Lower leg skin (tissue), 4 donors: Measurements from ENCODE around the gene SULT2B1. TPM values are rescaled to one million over a fixed set of nuclear protein-coding genes. Genes with fewer than 3 reads are reported as not detected.
A peak's percentile ranks its signal among the peaks of the same experiment; 100 is the strongest.

Source experiments
- DNase-seq, 2 donors: peaks; one replicate each; pipeline ENCODE4 v3.0.0-alpha.2; 2019; ENCODE audit warnings: low spot score in 2 of 2
- H3K4me3 ChIP-seq: fragments of 200-600 bp; sonication (generic); 2 replicates; pipeline ENCODE4 v1.5.1; 2017; ENCODE audit warnings: mild to moderate bottlenecking, low read depth; ENCODE audit not compliant: poor library complexity, severe bottlenecking
- POLR2A ChIP-seq, 2 donors: fragments of 450-650 bp; IDR thresholded peaks; one replicate each; pipeline ENCODE4 v1.6.1; 2016 to 2017; ENCODE audit warnings: antibody characterized with exemption in 2 of 2, mild to moderate bottlenecking in 1 of 2, moderate library complexity in 1 of 2
- WGBS, 2 donors: methylation state at CpG; one replicate each; pipeline ENCODE4 v1.1.5; 2018; 5-methylcytosine and 5-hydroxymethylcytosine counted together
- intact Hi-C: fragments of 100-400 bp; cut with DNase I; formaldehyde crosslinking; loops from one replicate; pipeline ENCODE4 v1.15.0; 2023; ENCODE audit warnings: low total_unique reads
- total RNA-seq, 4 donors: library from RNA; depleted of rRNA; stranded (reverse); fragments of >200 nt; gene quantifications; one replicate each; pipeline ENCODE4 v1.1.0, GENCODE V29; 2016
- TF ChIP-seq, protein P1 (sequence below), 3 donors: fragments of 450-650 bp; IDR thresholded peaks; one replicate each; pipeline ENCODE4 v1.5.1; 2016; ENCODE audit warnings: antibody characterized with exemption in 3 of 3, mild to moderate bottlenecking in 3 of 3, moderate library complexity in 2 of 3

The SULT2B1 gene
- total RNA-seq, 4 donors from 2014 or later, result 119 to 191 (median 166) TPM

DNA sequence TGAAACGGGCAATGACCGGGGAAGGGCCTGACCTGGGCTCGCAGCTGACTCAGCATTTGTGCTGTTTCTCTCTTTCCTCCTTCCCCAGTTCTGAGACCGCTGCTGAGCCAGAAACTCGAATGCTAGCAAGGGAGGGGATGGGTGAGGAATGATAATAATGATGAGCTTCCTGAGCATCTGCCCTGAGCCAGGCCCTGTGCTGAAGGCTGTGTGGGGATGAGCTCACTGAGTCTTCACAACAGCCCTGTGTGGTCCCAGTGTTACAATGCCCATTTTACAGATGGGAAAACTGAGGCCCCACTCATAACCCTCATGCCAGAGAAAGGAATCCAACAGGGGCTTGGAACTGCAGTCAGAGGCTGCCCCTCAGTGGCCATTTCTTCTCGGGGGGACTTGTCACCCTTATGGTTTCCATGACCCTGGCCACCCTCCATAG lies 8.1 kb downstream of the SULT2B1 start:
- intact Hi-C loops, result no loop called here
- no peak for TF ChIP-seq POLR2A (IDR thresholded peaks at IDR 0.05)
- TF ChIP-seq, protein P1, sequence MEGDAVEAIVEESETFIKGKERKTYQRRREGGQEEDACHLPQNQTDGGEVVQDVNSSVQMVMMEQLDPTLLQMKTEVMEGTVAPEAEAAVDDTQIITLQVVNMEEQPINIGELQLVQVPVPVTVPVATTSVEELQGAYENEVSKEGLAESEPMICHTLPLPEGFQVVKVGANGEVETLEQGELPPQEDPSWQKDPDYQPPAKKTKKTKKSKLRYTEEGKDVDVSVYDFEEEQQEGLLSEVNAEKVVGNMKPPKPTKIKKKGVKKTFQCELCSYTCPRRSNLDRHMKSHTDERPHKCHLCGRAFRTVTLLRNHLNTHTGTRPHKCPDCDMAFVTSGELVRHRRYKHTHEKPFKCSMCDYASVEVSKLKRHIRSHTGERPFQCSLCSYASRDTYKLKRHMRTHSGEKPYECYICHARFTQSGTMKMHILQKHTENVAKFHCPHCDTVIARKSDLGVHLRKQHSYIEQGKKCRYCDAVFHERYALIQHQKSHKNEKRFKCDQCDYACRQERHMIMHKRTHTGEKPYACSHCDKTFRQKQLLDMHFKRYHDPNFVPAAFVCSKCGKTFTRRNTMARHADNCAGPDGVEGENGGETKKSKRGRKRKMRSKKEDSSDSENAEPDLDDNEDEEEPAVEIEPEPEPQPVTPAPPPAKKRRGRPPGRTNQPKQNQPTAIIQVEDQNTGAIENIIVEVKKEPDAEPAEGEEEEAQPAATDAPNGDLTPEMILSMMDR (IDR thresholded peaks at IDR 0.05), result no peak
- no peak overlapping the region for H3K4me3 ChIP-seq
- WGBS, 2 donors, result 75 to 76% methylated on average over 6 of the region's 6 CpGs
- no peak for DNase-seq

DNA sequence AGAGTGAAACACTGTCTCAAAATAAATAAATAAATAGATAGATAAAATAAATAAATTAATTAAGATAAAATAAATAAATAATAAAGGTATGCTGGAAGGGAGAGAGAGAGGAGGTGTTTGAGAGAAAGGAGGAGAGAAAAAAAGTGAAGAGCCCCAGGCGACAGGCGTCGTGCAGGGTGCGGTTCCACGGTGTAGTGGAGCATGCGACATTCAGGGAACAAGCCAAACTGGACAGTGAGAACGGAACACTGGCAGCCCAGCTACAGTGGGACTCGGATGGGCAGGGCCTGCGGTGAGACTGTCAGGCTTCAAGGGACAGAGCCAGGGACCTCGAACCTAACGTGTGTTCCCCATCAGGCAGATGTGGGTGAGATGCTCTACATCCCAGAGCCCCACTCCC lies 9.4 kb downstream of the SULT2B1 start:
- DNase-seq, result no peak
- TF ChIP-seq, protein P1 (IDR thresholded peaks at IDR 0.05), result no peak
- no peak for TF ChIP-seq POLR2A (IDR thresholded peaks at IDR 0.05)
- no peak overlapping the region for H3K4me3 ChIP-seq
- intact Hi-C loops, result no loop called here
- 60% methylated on average over 11 of the region's 11 CpGs for WGBS, 2 donors

DNA sequence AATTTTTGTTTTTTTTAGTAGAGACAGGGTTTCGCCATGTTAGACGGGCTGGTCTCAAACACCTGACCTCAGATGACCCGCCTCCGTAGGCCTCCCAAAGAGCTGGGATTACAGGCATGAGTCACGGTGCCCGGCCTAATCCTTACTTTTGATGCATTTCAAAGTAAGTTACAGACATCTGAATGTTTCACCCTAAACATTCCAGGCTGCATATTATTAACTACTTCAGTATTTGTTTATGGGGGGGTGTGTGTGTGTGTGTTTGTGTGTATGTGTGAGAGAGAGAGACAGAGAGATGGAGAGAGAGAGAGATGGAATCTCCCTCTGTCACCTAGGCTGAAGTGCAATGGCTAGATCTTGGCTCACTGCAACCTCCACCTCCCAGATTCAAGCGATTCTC lies 13.1 kb downstream of the SULT2B1 start:
- no peak overlapping the region for H3K4me3 ChIP-seq
- no peak for DNase-seq
- intact Hi-C loops, result no loop called here
- 72 to 83% methylated on average over 7 of the region's 7 CpGs for WGBS, 2 donors
- no peak for TF ChIP-seq POLR2A (IDR thresholded peaks at IDR 0.05)
- TF ChIP-seq, protein P1 (IDR thresholded peaks at IDR 0.05), result no peak

DNA sequence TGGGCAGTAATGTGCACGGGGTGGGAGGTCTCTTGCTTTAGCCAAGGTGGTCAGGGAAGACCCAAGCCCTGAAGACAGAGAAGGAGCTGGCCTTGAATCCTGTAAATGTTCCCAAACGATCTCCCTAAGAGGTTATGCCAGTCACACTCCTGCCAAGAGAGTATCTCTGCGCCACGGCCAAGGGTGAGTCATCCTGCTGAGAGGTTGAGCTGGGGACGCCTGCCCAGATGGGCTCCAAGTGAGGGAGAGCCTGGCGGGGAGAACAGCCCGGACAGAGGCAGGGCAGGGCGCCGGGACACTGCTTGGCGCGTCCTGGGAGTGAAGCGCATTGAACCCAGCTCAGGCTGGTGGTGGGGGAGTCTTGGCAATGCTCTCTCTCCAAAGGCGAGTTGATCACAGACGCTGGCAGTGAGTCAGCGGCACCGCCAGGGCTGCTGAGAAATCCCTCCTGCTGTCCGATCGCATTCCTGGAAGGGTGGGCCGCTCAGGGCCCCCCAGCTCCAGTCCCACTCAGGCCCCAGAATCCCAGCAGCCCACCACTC lies 16.4 kb downstream of the SULT2B1 start:
- TF ChIP-seq, protein P1 (IDR thresholded peaks at IDR 0.05), result no peak
- TF ChIP-seq POLR2A (IDR thresholded peaks at IDR 0.05), result no peak
- intact Hi-C loops, result no loop called here
- H3K4me3 ChIP-seq, result no peak overlapping the region
- peak; percentile 82 to 96 for DNase-seq
- 4 to 6% methylated on average over 15 to 19 of the region's 19 CpGs for WGBS, 2 donors

DNA sequence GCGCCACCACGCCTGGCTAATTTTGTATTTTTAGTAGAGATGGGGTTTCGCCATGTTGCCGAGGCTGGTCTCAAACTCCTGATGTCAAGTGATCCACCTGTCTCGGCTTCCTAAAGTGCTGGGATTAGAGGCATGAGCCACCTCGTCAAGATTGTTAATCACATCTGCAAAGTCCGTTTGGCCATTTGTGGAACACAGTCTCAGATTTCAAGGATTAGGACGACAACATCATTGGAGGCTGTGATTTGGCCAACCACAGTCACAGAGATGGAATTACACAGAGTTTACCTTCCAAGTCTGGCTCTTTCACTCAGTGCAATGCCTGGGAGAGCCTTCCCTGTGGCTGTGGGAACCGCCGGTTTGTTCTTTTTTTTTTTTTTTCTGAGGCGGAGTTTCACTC lies 17.8 kb downstream of the SULT2B1 start:
- H3K4me3 ChIP-seq, result no peak overlapping the region
- no peak for TF ChIP-seq POLR2A (IDR thresholded peaks at IDR 0.05)
- TF ChIP-seq, protein P1 (IDR thresholded peaks at IDR 0.05), result no peak
- no peak for DNase-seq
- intact Hi-C loops, result no loop called here
- 55 to 60% methylated on average over 11 of the region's 11 CpGs for WGBS, 2 donors
